ENCODE results near the gene RHOBTB3. TPM values are rescaled to one million over a fixed set of nuclear protein-coding genes. Genes with fewer than 3 reads are reported as not detected.
A peak's percentile ranks its signal among the peaks of the same experiment; 100 is the strongest.

Gene RHOBTB3
- total and polyA plus RNA-seq, 2 donors (not counting 3 experiments of a cell fraction or from before 2014, with no cell fraction given), result 44.1 to 52.1 TPM

GRCh38 chr5:95697781-95698681 is 33.1 kb upstream of the RHOBTB3 start:
- no peaks in the 10 kb centered on the region for H3K9me3 ChIP-seq (replicated peaks; ENCODE audit: control insufficient read depth, insufficient read depth, low read length)
- dilution Hi-C loops (cut with MboI; ENCODE audit: extremely low pct_ligation_motif_present, low sequenced_read_pairs), result no loop called here
- intact Hi-C loops (cut with micrococcal nuclease), result no loop called here
- H3K9me1 ChIP-seq (replicated peaks; ENCODE audit: control insufficient read depth, extremely low read depth, insufficient read depth, low read length), result no peaks in the 10 kb centered on the region
- no peak overlapping the region for H3K27ac ChIP-seq (ENCODE audit: insufficient read depth, low read depth, low read length)
- no peak overlapping the region for H3K4me2 ChIP-seq (ENCODE audit: insufficient read depth, low read length)
- no peak for DNase-seq (ENCODE audit: low read depth, low spot score)
- H2AFZ ChIP-seq (ENCODE audit: low read depth, low read length), result peak overlapping the region; percentile 27
- FAIRE-seq, result no peak
- ChIA-PET CTCF (interaction anchor here (0.7 to 1.6 kb wide), 9 partner anchors 8 to 83 kb away, joined by 3 to 7 read pairs (median 4); partner anchors contain the start of gene RHOBTB3), POLR2A (no interaction called here)
- BruUV-seq (replicated peaks), result no TSS peak
- H3K36me3 ChIP-seq (ENCODE audit: control insufficient read depth in 2 of 2, extremely low read depth in 1 of 2, insufficient read depth in 2 of 2, low read length in 2 of 2), result no peaks in the 10 kb centered on the region
- no peak overlapping the region for H3K4me3 ChIP-seq (replicated peaks in 1 of 3; ENCODE audit: insufficient read depth in 1 of 3, low read depth in 1 of 3, low read length in 3 of 3)
- TF ChIP-seq FOS (IDR thresholded peaks at IDR 0.05; ENCODE audit: borderline replicate concordance, insufficient read depth, low read length) (no peak), JUN (IDR thresholded peaks at IDR 0.05; ENCODE audit: borderline replicate concordance, insufficient read depth, insufficient read length, low read depth) (no peak), MAX (IDR thresholded peaks at IDR 0.05; ENCODE audit: insufficient read depth, insufficient read length) (no peak), POLR2A (IDR thresholded peaks at IDR 0.05; ENCODE audit: low read depth, low read length) (no peak), POLR2AphosphoS5 (IDR thresholded peaks at IDR 0.05; ENCODE audit: insufficient read depth, low read depth, low read length) (no peak), MYC (IDR thresholded peaks at IDR 0.05; ENCODE audit: low read depth, low read length) (no peak), CTCF (IDR thresholded peaks at IDR 0.05; ENCODE audit: extremely low read depth in 1 of 2, insufficient read depth in 1 of 2, low read depth in 1 of 2, low read length in 2 of 2) (no peak), EZH2 (IDR thresholded peaks at IDR 0.05; ENCODE audit: borderline replicate concordance, low read depth, low read length, severe bottlenecking) (no peak), GATA2 (IDR thresholded peaks at IDR 0.05; ENCODE audit: insufficient read depth, insufficient read length, low read depth, low read length) (no peak)
- no peaks in the 10 kb centered on the region for H3K4me1 ChIP-seq (ENCODE audit: control insufficient read depth, extremely low read depth, insufficient read depth, low read length)
- H3K9ac ChIP-seq (replicated peaks; ENCODE audit: extremely low read depth, insufficient read depth, low read length), result no peak overlapping the region
- no peaks in the 10 kb centered on the region for H3K79me2 ChIP-seq (ENCODE audit: control insufficient read depth, insufficient read depth, low read length)
- no peaks in the 10 kb centered on the region for H4K20me1 ChIP-seq (replicated peaks; ENCODE audit: control insufficient read depth, extremely low read depth, insufficient read depth, low read length)
- no peaks in the 10 kb centered on the region for H3K27me3 ChIP-seq (ENCODE audit: control insufficient read depth in 2 of 2, insufficient read depth in 2 of 2, low read length in 2 of 2)

Data from endothelial cell of umbilical vein (primary cell).